ENCODE data around the gene TMEM161A. TPM values are rescaled to one million over a fixed set of nuclear protein-coding genes. Genes with fewer than 3 reads are reported as not detected.

Gene TMEM161A
- total and polyA plus RNA-seq, 2 of the 13 experiments (the other 11 are each of a cell fraction or from before 2014, with no cell fraction given): 25.9 to 31.4 TPM

GRCh38 chr19:19185853-19186740 lies 47.8 kb upstream of the TMEM161A start (continued):
- TF ChIP-seq, protein P1, sequence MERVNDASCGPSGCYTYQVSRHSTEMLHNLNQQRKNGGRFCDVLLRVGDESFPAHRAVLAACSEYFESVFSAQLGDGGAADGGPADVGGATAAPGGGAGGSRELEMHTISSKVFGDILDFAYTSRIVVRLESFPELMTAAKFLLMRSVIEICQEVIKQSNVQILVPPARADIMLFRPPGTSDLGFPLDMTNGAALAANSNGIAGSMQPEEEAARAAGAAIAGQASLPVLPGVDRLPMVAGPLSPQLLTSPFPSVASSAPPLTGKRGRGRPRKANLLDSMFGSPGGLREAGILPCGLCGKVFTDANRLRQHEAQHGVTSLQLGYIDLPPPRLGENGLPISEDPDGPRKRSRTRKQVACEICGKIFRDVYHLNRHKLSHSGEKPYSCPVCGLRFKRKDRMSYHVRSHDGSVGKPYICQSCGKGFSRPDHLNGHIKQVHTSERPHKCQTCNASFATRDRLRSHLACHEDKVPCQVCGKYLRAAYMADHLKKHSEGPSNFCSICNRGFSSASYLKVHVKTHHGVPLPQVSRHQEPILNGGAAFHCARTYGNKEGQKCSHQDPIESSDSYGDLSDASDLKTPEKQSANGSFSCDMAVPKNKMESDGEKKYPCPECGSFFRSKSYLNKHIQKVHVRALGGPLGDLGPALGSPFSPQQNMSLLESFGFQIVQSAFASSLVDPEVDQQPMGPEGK (CRISPR knock-in tag; IDR thresholded peaks at IDR 0.05): peak; percentile 74
- TF ChIP-seq SOX6 (IDR thresholded peaks at IDR 0.05): no peak
- no peak for TF ChIP-seq SOX6 (CRISPR knock-in tag; IDR thresholded peaks at IDR 0.05)
- TF ChIP-seq MAZ (IDR thresholded peaks at IDR 0.05; ENCODE audit: borderline replicate concordance, low read depth, low read length): peak; percentile 64; the same call in 1 of the 2 replicates
- TF ChIP-seq MAZ (CRISPR knock-in tag; IDR thresholded peaks at IDR 0.05; ENCODE audit: low read depth): 0 out of 2 replicates have a peak, but pooled peaks have one; percentile 40
- TF ChIP-seq NR2C2 (CRISPR knock-in tag; IDR thresholded peaks at IDR 0.05; ENCODE audit: borderline replicate concordance): no peak
- TF ChIP-seq DBP (CRISPR knock-in tag; IDR thresholded peaks at IDR 0.05; ENCODE audit: not compliant biosample characterization): no peak
- TF ChIP-seq ATM (IDR thresholded peaks at IDR 0.05; ENCODE audit: borderline replicate concordance): no peak
- peak; percentile 72 for TF ChIP-seq ZNF263 (CRISPR knock-in tag; IDR thresholded peaks at IDR 0.05)
- TF ChIP-seq HOXA3 (CRISPR knock-in tag; IDR thresholded peaks at IDR 0.05): peak; percentile 45; the same call in 1 of the 2 replicates
- TF ChIP-seq, protein P2, sequence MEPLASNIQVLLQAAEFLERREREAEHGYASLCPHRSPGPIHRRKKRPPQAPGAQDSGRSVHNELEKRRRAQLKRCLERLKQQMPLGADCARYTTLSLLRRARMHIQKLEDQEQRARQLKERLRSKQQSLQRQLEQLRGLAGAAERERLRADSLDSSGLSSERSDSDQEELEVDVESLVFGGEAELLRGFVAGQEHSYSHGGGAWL (CRISPR knock-in tag; IDR thresholded peaks at IDR 0.05): no peak
- TF ChIP-seq POGZ (CRISPR knock-in tag; IDR thresholded peaks at IDR 0.05): no peak
- TF ChIP-seq TEAD3 (CRISPR knock-in tag; optimal IDR thresholded peaks at IDR 0.05; ENCODE audit: borderline replicate concordance): peak; percentile 99
- peak; percentile 41 for TF ChIP-seq RBM22 (optimal IDR thresholded peaks at IDR 0.05; ENCODE audit: low read length)
- TF ChIP-seq REPIN1 (CRISPR knock-in tag; IDR thresholded peaks at IDR 0.05; ENCODE audit: borderline replicate concordance, low read depth): 0 out of 2 replicates have a peak, but pooled peaks have one; percentile 56
- peak; percentile 79 for TF ChIP-seq RAD21 (CRISPR knock-in tag; IDR thresholded peaks at IDR 0.05)
- peak; percentile 16 for TF ChIP-seq YY1 (IDR thresholded peaks at IDR 0.05; ENCODE audit: insufficient read depth, insufficient replicate concordance, low read depth, low read length)
- peak; percentile 73; the same call in 1 of the 2 replicates for TF ChIP-seq AKAP8 (CRISPR knock-in tag; IDR thresholded peaks at IDR 0.05)
- peak; percentile 31; the same call in 1 of the 2 replicates for TF ChIP-seq GABPB1 (CRISPR knock-in tag; IDR thresholded peaks at IDR 0.05)
- TF ChIP-seq, protein P3, sequence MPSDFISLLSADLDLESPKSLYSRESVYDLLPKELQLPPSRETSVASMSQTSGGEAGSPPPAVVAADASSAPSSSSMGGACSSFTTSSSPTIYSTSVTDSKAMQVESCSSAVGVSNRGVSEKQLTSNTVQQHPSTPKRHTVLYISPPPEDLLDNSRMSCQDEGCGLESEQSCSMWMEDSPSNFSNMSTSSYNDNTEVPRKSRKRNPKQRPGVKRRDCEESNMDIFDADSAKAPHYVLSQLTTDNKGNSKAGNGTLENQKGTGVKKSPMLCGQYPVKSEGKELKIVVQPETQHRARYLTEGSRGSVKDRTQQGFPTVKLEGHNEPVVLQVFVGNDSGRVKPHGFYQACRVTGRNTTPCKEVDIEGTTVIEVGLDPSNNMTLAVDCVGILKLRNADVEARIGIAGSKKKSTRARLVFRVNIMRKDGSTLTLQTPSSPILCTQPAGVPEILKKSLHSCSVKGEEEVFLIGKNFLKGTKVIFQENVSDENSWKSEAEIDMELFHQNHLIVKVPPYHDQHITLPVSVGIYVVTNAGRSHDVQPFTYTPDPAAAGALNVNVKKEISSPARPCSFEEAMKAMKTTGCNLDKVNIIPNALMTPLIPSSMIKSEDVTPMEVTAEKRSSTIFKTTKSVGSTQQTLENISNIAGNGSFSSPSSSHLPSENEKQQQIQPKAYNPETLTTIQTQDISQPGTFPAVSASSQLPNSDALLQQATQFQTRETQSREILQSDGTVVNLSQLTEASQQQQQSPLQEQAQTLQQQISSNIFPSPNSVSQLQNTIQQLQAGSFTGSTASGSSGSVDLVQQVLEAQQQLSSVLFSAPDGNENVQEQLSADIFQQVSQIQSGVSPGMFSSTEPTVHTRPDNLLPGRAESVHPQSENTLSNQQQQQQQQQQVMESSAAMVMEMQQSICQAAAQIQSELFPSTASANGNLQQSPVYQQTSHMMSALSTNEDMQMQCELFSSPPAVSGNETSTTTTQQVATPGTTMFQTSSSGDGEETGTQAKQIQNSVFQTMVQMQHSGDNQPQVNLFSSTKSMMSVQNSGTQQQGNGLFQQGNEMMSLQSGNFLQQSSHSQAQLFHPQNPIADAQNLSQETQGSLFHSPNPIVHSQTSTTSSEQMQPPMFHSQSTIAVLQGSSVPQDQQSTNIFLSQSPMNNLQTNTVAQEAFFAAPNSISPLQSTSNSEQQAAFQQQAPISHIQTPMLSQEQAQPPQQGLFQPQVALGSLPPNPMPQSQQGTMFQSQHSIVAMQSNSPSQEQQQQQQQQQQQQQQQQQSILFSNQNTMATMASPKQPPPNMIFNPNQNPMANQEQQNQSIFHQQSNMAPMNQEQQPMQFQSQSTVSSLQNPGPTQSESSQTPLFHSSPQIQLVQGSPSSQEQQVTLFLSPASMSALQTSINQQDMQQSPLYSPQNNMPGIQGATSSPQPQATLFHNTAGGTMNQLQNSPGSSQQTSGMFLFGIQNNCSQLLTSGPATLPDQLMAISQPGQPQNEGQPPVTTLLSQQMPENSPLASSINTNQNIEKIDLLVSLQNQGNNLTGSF (CRISPR knock-in tag; IDR thresholded peaks at IDR 0.05): no peak
- peak; percentile 73 for TF ChIP-seq ZBTB38 (CRISPR knock-in tag; IDR thresholded peaks at IDR 0.05)
